Activated CD4-positive, alpha-beta T cell treated with anti-CD3 and anti-CD28 coated beads for 1 hour (primary cell): ENCODE data around the gene STARD9.
A peak's percentile ranks its signal among the peaks of the same experiment; 100 is the strongest.

Source experiments
- DNase-seq: peaks from one replicate; pipeline ENCODE4 v3.0.0-alpha.2; 2020

STARD9 gene

GRCh38 chr15:42704492-42704926 is 129.1 kb downstream of the STARD9 start:
- DNase-seq = peak; percentile 35

GRCh38 chr15:42705336-42705735 is 129.9 kb downstream of the STARD9 start:
- DNase-seq = no peak

- DNase-seq = no peak
Observed at GRCh38 chr15:42707068-42707467, 131.7 kb downstream of the STARD9 start.

GRCh38 chr15:42707873-42708544 is 132.6 kb downstream of the STARD9 start:
- DNase-seq = no peak

GRCh38 chr15:42710662-42711061 is 135.3 kb downstream of the STARD9 start:
- no peak for DNase-seq

GRCh38 chr15:42711746-42712145 is 136.3 kb downstream of the STARD9 start:
- no peak for DNase-seq

- no peak for DNase-seq
Observed at GRCh38 chr15:42712584-42712983, 137.2 kb downstream of the STARD9 start.

- DNase-seq = no peak
Observed at GRCh38 chr15:42716125-42716524, 140.7 kb downstream of the STARD9 start.

GRCh38 chr15:42716626-42717025 is 141.2 kb downstream of the STARD9 start:
- DNase-seq = no peak

GRCh38 chr15:42719043-42719442 is 143.6 kb downstream of the STARD9 start:
- DNase-seq = no peak

GRCh38 chr15:42720071-42720470 is 144.7 kb downstream of the STARD9 start:
- DNase-seq = no peak

- no peak for DNase-seq
Observed at GRCh38 chr15:42721016-42721415, 145.6 kb downstream of the STARD9 start.

GRCh38 chr15:42721916-42722315 is 146.5 kb downstream of the STARD9 start:
- DNase-seq = no peak

GRCh38 chr15:42723068-42723467 is 147.7 kb downstream of the STARD9 start:
- DNase-seq = no peak

GRCh38 chr15:42724276-42724675 is 148.9 kb downstream of the STARD9 start:
- no peak for DNase-seq

GRCh38 chr15:42725331-42725903 is 150.0 kb downstream of the STARD9 start:
- no peak for DNase-seq

GRCh38 chr15:42726114-42726513 is 150.7 kb downstream of the STARD9 start:
- DNase-seq = no peak

GRCh38 chr15:42727750-42728381 is 152.5 kb downstream of the STARD9 start:
- no peak for DNase-seq

- no peak for DNase-seq
Observed at GRCh38 chr15:42728560-42728959, 153.2 kb downstream of the STARD9 start.

GRCh38 chr15:42728972-42729371 is 153.6 kb downstream of the STARD9 start:
- no peak for DNase-seq

- DNase-seq = no peak
Observed at GRCh38 chr15:42729409-42729808, 154.0 kb downstream of the STARD9 start.

GRCh38 chr15:42730135-42730534 is 154.7 kb downstream of the STARD9 start:
- no peak for DNase-seq

- no peak for DNase-seq
Observed at GRCh38 chr15:42730536-42730935, 155.1 kb downstream of the STARD9 start.

GRCh38 chr15:42731461-42731860 is 156.1 kb downstream of the STARD9 start:
- DNase-seq = no peak
